NCI-H2081 treated with DMSO at 0.1 percent for 48 hours (cell line): ENCODE data around the gene PHF1.
"Not testable (repeated sequence)": the region's sequence is repeated elsewhere in the genome, so short reads cannot be mapped to it uniquely, and the experiment has no call there.

ENCODE experiments used
- DNase-seq: peaks from one replicate; lab custom pipeline; 2025; lab: John Stamatoyannopoulos, UW

The PHF1 gene

DNA sequence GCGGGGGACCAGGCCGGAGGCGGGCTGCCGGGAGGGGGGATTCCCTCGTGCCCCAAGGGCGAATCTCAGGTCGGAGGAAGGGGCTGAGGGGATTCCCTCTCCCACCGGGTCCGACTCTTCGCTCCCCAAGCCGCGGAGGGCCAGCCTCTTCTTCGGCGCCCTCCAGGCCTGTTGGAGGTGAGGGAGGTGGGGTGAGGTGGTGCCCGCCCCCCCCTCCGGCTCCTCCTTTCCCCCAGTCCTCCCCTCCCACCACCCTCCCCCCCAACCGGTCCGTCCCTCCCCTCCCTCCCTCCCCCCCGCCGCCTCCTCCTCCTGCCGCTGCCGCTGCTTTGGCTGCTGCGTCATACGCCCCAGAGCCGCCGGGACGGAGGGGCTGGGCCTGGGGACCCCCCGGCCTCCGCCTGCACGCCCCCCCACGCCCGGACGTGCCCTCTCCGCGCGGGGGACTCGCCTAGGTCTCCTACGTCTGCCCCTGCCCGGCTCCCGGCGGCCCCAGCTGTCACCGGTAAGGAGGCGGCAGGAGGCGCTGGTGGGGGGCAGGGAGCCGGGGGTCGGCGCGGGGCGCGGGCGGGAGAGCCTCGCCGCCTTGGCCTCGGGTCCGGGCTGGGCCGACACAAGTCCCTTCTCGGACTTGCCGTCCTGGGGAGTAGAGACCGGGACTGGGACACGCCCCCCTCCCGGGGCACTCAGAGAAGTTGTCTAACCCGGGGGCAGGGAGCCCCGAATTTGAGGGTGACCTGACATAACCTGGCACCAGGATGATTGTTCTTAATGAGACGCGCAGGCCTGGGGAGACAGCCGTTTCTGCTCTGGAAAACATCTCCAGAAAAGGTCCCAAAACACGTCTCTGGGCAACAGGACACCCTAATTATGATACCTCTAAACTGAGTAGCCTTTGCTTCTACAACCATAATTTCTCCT is at the start of gene PHF1:
Gene PHF1 (plus strand): TSS at position 304 of the 921 bp plus-strand sequence. CDS start 1,250 bp downstream, outside the sequence.
- DNase-seq, result no peak

DNA sequence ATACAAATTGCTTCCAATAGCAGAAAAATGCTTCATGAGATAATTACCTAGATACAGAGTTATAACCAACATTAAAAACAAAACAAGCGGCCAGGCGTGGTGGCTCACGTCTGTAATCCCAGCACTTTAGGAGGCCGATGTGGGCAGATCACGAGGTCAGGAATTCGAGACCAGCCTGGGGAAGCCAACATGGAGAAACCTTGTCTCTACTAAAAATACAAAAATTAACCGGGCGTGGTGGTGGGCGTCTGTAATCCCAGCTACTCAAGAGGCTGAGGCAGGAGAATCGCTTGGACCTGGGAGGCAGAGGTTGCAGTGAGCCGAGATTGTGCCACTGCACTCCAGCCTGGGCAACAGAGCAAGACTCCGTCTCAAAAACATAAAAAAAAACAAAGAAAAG is 47.3 kb upstream of the PHF1 start:
- not testable (repeated sequence) for DNase-seq

DNA sequence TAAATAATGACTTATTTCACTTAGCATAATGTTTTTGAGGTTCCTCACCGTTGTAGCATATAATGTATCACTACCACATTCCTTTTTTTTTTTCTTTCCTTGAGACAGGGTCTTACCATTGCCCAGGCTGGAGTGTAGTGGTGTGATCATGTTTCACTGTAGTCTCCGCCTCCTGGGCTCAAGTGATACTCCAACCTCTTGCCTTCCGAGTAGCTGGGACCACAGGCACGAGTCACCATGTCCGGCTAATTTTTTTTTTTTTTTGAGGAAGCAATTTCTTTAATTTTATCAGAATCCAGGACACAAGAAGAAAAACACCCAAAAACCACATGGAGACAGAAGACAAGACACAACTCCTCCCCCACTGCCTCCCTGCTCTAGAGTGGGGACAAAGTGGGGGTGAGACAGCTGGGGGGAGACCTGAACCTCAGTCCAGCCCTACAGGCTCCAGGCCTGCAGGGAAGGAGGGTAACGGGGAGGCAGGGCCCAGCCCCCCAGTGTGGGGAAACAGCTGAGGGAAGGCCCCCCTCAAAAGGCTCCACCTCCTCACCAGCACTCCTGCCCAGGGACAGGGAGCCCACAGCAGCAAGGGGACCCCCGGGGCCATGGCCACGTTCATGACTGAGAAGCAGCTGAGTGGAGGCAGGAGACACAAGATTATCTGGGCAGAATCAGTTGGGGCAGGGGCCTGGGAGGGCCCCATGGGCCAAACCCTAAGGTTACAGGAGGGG is 46.2 kb upstream of the PHF1 start:
- DNase-seq, result not testable (repeated sequence)

DNA sequence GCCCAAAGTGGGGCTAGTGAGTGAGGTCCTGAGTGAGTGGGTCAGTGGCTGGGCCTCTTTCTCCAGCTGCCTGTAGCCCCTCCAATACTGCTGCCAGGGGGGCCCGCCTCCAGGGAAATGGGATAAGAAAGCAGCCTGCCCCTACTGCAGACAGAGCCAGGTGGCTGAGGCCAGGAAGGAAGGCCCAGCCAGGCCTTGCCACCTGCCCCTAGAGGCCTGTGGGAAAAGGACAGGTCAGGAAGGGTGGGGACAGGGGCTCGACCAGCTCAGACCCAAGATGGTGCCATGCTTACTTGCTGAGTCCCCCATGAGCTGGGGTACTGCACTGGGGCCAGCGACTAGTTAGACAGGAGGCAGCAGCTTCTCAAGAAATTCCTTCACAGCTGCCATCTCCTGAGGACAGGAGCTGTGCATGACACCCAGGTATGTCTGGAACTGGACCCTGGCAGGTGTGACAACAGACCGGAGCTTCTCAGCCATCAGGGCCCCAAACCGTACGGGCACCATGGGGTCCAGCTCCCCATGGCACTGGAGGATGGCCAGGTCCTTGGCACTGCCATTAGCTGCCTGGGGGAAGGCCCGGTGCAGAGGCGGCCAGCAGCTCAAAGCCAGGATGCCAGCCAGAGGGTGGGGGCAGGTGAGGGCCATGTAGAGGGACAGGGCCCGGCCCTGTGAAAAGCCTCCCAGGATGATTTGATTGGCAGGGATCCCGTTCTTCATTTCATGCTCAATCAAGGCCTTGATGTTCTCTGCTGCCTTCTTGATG is 45.4 kb upstream of the PHF1 start:
- DNase-seq, result not testable (repeated sequence)

DNA sequence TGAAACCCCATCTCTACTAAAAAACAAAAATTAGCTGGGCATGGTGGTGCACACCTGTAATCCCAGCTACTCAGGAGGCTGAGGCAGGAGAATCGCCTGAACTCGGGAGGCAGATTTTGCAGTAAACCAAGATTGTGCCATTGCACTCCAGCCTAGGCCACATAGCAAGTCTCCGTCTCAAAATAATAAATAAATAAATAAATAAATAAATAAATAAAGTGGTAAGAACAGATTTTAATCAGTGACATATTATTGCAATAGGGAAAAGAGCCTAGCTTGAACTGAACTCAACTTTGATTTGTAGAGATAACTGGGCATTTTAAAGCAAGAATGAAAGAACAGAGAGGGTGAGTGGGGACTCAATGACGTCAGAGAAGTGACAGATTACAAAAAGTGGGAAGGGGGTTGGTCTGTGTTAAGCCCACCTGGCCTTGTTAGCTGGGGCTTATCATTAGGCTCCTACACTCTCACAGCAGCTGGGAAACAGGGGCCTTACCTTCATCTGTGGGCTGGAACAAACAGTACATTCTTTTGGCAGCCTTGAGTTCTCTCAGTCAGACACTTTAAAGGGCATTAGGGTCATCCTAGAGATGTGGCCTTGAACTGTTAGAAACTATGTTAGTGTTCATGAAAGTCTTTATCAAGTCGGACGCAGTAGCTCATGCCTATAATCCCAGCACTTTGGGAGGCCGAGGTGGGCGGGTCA is 43.7 kb upstream of the PHF1 start:
- DNase-seq, result no peak

DNA sequence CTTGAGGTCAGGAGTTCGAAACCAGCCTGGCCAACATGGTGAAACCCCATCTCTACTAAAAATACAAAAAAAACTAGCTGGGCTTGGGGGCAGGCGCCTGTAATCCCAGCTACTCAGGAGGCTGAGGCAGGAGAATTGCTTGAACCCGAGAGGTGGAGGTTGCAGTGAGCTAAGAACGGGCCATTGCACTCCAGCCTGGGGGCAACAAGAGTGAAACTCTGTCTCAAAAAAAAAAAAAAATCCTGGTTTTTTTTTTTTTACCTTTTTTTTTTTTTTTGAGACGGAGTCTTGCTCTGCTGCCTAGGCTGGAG is 43.1 kb upstream of the PHF1 start:
- not testable (repeated sequence) for DNase-seq

DNA sequence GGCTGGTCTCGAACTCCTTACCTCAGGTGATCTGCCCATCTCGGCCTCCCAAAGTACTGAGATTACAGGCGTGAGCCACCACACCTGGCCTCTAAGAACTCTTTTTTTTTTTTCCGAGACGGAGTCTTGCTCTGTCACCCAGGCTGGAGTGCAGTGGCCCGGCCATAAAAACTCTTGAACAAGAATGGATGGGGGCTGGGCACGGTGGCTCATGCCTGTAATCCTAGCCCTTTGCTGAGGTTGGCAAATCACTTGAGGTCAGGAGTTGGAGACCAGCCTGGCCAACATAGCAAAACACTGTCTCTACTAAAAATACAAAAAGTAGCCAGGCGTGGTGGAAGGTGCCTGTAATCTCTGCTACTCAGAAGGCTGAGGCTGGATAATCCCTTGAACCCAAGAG is 38.9 kb upstream of the PHF1 start:
- DNase-seq, result not testable (repeated sequence)

DNA sequence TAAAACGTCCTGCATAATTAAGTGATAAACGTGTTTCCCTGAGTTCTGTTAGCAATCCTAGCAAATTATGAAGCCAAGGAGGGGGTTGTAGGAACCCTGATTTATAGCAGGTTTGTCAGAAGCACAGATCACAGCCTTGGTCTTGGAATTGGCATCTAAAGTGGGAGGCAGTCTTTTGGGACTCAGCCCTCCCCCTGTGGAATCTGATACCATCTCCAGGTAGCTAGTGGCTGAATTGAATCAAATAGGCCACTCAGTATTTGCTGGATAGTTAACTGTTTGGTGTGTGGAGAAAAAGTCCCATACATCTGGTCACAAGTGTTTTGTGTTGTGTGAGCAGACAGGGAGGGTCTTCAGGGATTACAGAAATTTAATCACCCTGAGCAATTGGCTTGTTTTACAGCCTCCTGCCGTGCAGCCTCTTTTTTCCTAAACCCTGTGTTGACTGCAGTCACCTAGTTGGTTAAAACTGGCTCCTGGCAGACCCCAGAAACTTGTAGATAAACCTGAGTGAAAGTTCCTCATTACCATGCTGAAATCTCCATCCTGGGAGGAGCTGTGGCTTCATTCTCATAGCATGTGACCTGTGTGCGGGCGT is 38.2 kb upstream of the PHF1 start:
- DNase-seq, result no peak

DNA sequence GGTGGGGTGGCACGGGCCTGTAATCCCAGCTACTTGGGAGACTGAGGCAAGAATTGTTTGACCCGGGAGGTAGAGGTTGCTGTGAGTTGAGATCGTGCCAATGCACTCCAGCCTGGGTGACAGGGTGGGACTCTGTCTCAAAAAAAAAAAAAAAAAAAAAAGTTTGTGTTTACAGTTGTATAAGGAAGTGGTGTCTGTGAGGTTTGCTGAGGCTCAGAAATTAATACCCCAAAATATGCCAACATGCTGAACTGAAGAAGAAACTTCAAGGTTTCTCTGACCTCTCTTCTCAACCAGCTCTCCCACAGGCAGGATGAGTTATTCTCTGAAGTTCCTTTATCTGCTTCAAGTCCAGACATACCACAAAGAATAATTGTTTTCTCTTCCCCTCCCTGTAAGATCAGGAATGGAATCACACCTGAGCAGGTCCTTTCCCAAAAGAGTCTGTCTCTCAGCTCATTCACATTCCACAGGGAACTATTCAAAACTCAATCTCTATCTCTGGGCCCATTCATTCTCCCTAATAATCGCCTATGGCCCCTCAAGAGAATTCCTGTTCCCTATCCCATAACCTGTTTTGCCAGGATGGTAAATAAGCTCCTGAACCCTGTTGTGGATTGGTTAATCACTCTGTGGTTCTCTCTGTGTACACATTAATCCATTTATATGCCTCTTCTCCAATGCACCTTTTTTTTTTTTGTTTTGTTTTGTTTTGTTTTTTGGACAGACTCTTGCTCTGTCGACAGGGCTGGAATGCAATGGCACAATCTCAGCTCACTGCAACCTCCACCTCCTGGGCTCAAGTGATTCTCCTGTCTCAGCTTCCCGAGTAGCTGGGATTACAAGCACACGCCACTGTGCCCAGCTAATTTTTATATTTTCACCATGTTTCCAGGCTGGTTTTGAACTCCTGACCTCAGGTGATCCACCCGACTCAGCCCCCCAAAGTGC is 36.6 kb upstream of the PHF1 start:
- DNase-seq, result no peak

DNA sequence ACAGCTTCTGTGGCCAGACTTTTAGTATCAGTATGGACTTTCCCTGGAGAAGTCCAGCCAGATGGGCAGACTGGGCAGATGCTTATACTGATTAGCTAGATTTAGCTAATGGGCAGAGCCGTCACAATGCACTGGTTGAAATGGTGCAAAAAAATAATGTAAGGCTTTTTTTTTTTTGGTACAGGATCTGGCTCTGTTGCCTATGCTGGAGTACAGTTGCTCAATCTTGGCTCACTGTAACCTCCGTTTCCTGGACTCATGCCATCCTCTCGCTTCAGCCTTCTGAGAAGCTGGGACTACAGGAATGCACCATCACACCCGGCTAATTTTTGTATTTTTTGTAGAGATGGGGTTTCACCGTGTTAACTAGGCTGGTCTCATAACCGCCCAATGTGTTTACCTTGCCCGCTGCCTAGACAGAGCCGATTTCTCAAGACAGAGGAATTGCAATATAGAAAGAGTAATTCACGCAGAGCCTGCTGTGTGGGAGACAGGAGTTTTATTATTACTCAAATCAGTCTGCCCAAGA is 35.6 kb upstream of the PHF1 start:
- DNase-seq, result no peak

DNA sequence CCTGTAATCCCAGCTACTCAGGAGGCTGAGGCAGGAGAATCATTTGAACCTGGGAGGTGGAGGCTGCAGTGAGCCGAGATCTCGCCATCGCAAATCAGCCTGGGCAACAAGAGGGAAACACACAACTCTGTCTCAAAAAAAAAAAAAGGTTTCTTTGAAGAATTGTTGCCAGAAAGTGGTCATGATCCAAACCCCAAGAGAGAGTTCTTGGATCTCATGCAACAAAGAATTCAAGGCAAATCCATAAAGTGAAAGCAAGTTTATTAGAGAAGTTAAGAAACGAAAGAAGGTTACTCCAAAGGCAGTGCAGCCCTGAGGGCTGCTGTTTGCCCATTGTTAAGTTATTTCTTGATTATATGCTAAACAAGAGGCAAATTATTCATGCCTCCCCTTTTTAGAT is 33.6 kb upstream of the PHF1 start:
- no peak for DNase-seq

DNA sequence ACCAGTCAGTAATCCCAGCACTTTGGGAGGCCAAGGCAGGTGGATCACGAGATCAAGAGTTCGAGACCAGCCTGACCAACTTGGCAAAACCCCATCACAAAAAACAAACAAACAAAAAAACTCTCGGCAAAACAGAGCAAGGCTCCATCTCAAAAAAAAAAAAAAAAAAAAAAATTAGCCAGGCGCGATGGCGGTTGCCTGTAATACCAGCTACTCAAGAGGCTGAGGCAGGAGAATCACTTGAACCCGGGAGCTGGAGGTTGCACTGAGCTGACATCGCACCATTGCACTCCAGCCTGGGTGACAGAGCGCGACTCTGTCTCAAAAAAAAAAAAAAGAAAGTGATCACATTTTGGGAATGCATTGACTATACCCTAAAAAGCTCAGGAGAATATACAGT is 31.6 kb upstream of the PHF1 start:
- DNase-seq, result not testable (repeated sequence)

DNA sequence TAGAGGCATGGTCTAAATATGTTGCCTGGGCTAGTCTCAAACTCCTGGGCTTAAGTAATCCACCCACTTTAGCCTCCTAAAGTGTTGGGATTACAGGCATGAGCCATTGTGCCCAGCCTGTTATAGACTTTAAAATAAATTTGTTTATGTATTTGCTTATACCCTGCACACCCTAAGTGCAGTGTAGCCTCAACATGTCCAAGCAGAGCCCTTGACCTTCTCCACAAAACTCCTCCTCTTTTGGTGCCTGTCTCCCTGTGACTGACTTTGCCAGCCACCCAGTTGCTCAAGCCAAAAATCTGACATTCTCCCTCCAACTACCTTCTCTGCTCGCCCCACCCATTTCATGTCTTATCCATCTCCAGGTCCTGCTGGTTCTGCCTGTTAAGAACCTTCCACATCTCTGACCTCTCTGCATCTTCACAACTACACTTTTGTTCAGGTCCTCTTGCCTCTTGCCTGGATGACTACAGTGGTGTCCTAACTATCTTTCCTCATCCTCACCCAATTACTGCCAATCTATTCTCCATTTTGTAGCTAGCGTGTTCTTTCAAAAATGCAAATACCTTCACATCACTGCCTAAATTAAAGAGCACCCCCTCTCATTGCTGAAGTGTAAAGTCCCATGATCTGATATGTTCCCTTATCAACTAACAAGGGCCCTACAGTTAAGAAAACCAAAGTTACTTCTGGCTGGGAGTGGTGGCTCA is 30.4 kb upstream of the PHF1 start:
- DNase-seq, result no peak

DNA sequence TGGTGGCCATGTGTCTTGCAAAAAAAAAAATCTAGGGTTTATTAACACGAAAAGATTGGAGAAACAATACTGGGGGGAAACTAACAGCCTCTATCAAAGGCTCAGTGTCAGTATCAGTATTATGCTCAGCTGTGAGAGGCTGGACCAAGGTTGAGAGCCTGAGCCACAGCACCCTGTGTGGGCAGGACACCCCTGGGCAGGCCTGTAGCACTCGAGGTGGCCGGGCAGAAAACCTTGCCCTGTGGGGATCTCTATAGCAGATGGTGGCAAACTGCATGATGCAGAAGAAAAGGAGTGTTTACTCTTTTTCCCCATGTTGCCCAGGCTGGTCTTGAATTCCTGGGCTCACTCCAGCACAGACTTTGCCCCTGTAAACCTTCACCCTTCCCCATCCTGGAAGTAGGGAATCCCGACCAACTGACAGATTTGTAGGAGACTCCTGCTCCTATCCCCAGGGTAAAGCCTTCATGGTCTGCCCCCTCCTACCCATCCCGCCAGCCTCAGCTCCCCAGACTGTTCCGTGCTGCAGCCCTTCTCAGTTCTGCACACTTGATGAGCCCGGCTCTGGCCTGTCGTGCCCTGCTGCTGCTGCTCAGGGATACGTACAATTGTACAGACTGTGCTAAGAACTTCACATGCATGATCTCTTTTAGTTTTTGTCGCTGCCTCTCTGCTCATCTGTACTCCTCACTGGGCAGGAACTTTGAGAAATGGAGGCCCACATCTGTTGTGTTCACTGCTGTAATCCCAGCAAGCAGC is 27.2 kb upstream of the PHF1 start:
- DNase-seq, result no peak

DNA sequence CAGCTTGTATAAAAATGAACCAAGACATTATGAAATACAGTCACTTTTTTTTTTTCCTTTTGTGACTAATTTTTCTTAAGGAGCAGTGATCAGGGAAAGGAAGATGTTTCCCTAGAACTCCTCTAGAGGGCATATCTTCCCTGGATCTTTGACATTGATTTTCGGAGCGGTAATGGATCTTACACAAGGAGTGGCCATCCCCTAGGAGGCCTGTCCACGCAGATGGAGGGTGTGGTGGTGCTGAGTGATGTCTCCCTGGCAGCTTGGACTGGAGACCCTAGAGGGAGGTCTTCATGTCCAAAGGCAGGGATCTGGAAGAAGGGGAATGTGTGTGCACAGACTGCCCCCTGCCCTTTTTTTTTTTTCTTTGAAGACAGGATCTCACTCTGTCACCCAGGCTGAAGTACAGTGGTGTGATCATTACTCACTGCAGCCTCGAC is 26.2 kb upstream of the PHF1 start:
- DNase-seq, result no peak

DNA sequence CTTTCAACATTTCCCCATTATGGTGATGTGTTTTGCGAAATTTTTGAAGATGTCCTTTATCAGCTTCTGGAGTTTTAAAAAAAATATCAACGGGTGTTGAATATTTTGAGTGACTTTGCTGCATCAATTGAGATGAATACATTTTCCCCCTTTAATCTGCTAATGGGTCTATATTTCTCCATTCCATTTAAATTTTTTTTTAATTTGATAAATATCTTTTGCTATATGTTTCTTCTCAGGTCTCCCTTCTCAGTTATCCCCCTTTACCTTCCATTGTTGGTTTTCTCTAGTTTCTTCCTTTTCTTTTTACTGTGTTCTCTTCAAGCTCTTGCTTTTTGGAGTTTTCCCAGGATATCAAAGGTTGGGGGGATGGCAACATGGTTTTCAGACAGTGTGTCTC is 20.6 kb upstream of the PHF1 start:
- DNase-seq, result no peak

DNA sequence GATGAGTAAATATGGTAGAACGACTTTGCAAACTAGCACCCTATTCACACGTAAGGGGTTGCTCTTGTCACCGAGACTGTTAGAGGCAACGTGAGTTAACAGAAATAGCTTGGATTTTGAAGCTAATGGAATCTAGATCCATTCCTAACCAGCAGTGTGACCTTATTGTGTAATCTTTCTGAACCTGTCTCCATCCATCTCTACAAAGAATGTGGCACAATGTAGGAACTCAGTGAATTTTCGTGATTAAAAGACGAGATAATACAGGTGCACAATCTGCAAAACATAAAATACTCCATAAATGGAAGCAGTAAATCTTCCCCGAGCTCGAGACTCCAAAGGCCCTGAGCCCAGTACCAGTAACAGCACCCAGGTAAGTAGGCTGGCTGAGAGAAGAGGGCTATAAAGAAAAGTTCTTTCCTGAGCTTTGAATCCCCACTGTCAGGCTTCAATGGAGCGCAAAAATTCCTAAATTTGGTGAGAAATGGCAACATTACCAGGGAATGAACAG is 20.0 kb upstream of the PHF1 start:
- no peak for DNase-seq

DNA sequence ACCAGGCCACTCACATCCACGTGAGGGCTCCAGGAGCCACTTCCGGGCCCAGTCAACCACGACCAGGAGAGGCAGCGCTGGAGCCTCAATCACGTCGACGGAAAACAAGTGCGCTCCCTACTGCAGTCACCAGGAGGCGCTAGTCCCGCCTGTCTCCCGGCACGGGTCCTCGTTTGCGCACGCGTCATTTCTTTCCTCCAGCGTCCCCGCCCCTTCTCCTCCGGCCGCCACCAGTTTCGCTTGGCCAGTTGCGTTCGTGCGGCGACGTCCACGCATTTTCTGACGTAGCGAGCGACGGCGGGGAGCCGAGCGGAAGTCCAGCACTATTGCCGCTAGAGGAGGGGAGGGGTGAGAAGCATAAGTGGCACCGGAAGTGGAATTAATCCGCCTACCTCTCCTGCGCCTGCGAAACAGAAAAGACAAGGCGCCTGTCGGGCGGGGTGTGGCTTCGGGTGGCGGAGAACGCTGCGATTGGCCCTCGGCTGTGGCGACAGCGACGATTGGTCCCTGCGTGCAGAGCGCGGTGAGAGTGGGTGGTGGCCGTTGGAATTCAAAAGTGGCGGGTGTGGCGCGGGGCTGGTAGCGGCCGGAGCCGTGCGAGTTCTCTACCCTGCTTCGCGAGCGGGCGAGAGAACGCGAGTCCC is 19.4 kb upstream of the PHF1 start, which contains the start of gene KIFC1:
Gene KIFC1 (plus strand): TSS at position 546 of the 644 bp plus-strand sequence. CDS start 163 bp downstream, outside the sequence.
- DNase-seq, result peak; percentile 96
